Ectodermal cell (in vitro differentiated cells): ENCODE measurements around the gene HAPLN3.

Source experiments
- H3K27ac ChIP-seq: 2 replicates; pipeline ENCODE4 v1.7.0; 2013; ENCODE audit warnings: mild to moderate bottlenecking, low read depth, low read length; ENCODE audit not compliant: insufficient read depth, poor library complexity, severe bottlenecking
- H3K27me3 ChIP-seq: 2 replicates; pipeline ENCODE4 v1.7.0; 2013; ENCODE audit warnings: mild to moderate bottlenecking, low read length; ENCODE audit not compliant: insufficient read depth, control insufficient read depth, poor library complexity, severe bottlenecking
- H3K36me3 ChIP-seq: one replicate; pipeline ENCODE4 v1.7.0; 2013; ENCODE audit warnings: low read length; ENCODE audit not compliant: control insufficient read depth, insufficient read depth
- H3K4me1 ChIP-seq: one replicate; pipeline ENCODE4 v1.7.0; 2013; ENCODE audit warnings: low read length; ENCODE audit not compliant: control insufficient read depth, insufficient read depth
- H3K4me3 ChIP-seq: 2 replicates; pipeline ENCODE4 v1.7.0; 2013; ENCODE audit warnings: low read depth, low read length, control low read depth; ENCODE audit not compliant: insufficient read depth
- H3K9me3 ChIP-seq: 2 replicates; pipeline ENCODE4 v1.7.0; 2013; ENCODE audit warnings: mild to moderate bottlenecking, low read length, moderate library complexity; ENCODE audit not compliant: control insufficient read depth
- WGBS, 2 experiments: methylation state at CpG; one replicate each; pipeline ENCODE4 v1.1.7; 2013; ENCODE audit warnings: missing lambda C conversion rate in 2 of 2; 5-methylcytosine and 5-hydroxymethylcytosine counted together

The HAPLN3 gene

GRCh38 chr15:88877906-88878305, 17.4 kb downstream of the HAPLN3 start:
- Histone ChIP-seq H3K4me1 (no peaks in the 10 kb centered on the region), H3K4me3 (no peak overlapping the region), H3K36me3 (no peaks in the 10 kb centered on the region), H3K9me3 (no peaks in the 10 kb centered on the region), H3K27ac (no peak overlapping the region), H3K27me3 (no peaks in the 10 kb centered on the region)
- 94% methylated on average over 22 of the region's 22 CpGs for WGBS, 2 experiments

GRCh38 chr15:88877415-88877814, 17.9 kb downstream of the HAPLN3 start:
- Histone ChIP-seq H3K36me3 (no peaks in the 10 kb centered on the region), H3K27ac (no peak overlapping the region), H3K9me3 (no peaks in the 10 kb centered on the region), H3K4me1 (no peaks in the 10 kb centered on the region), H3K4me3 (no peak overlapping the region), H3K27me3 (no peaks in the 10 kb centered on the region)
- WGBS, 2 experiments = 91 to 93% methylated on average over 11 of the region's 11 CpGs

GRCh38 chr15:88876573-88876972, 18.8 kb downstream of the HAPLN3 start:
- 87 to 88% methylated on average over 10 of the region's 10 CpGs for WGBS, 2 experiments
- no peaks in the 10 kb centered on the region for H3K27me3 ChIP-seq

GRCh38 chr15:88874684-88875083, 20.7 kb downstream of the HAPLN3 start:
- H3K36me3 ChIP-seq = no peaks in the 10 kb centered on the region
- no peaks in the 10 kb centered on the region for H3K27me3 ChIP-seq
- H3K27ac ChIP-seq = no peak overlapping the region
- no peaks in the 10 kb centered on the region for H3K4me1 ChIP-seq
- H3K4me3 ChIP-seq = no peak overlapping the region
- H3K9me3 ChIP-seq = no peaks in the 10 kb centered on the region
- 72 to 73% methylated on average over 6 of the region's 6 CpGs for WGBS, 2 experiments

More at GRCh38 chr15:88876573-88876972, 18.8 kb downstream of the HAPLN3 start:
- H3K27ac ChIP-seq = no peak overlapping the region
- no peaks in the 10 kb centered on the region for H3K9me3 ChIP-seq
- H3K36me3 ChIP-seq = no peaks in the 10 kb centered on the region
- no peaks in the 10 kb centered on the region for H3K4me1 ChIP-seq
- H3K4me3 ChIP-seq = no peak overlapping the region

GRCh38 chr15:88874275-88874674, 21.1 kb downstream of the HAPLN3 start:
- H3K27me3 ChIP-seq = no peaks in the 10 kb centered on the region
- no peak overlapping the region for H3K4me3 ChIP-seq
- H3K4me1 ChIP-seq = no peaks in the 10 kb centered on the region
- no peak overlapping the region for H3K27ac ChIP-seq
- 91 to 93% methylated on average over 15 of the region's 15 CpGs for whole genome bisulfite sequencing, 2 experiments
- H3K36me3 ChIP-seq = no peaks in the 10 kb centered on the region
- H3K9me3 ChIP-seq = no peaks in the 10 kb centered on the region

- H3K9me3 ChIP-seq = no peaks in the 10 kb centered on the region
- H3K4me3 ChIP-seq = no peak overlapping the region
- H3K27me3 ChIP-seq = no peaks in the 10 kb centered on the region
- WGBS, 2 experiments = 92% methylated on average over 13 of the region's 13 CpGs
- no peak overlapping the region for H3K27ac ChIP-seq
- H3K4me1 ChIP-seq = no peaks in the 10 kb centered on the region
- H3K36me3 ChIP-seq = no peaks in the 10 kb centered on the region
Observed at GRCh38 chr15:88873786-88874185, 21.6 kb downstream of the HAPLN3 start.

- no peaks in the 10 kb centered on the region for H3K9me3 ChIP-seq
- H3K27ac ChIP-seq = no peak overlapping the region
- no peaks in the 10 kb centered on the region for H3K4me1 ChIP-seq
- WGBS, 2 experiments = 92 to 94% methylated on average over 7 to 9 of the region's 9 CpGs
- H3K36me3 ChIP-seq = no peaks in the 10 kb centered on the region
- no peak overlapping the region for H3K4me3 ChIP-seq
- H3K27me3 ChIP-seq = no peaks in the 10 kb centered on the region
Observed at GRCh38 chr15:88872706-88873105, 22.6 kb downstream of the HAPLN3 start.

GRCh38 chr15:88872106-88872505, 23.2 kb downstream of the HAPLN3 start:
- H3K36me3 ChIP-seq = no peaks in the 10 kb centered on the region
- H3K4me3 ChIP-seq = no peak overlapping the region
- no peaks in the 10 kb centered on the region for H3K4me1 ChIP-seq
- 89 to 91% methylated on average over 6 of the region's 6 CpGs for WGBS, 2 experiments
- H3K9me3 ChIP-seq = no peaks in the 10 kb centered on the region
- no peaks in the 10 kb centered on the region for H3K27me3 ChIP-seq
- H3K27ac ChIP-seq = no peak overlapping the region

- WGBS, 2 experiments = 93 to 96% methylated on average over 14 of the region's 14 CpGs
- no peaks in the 10 kb centered on the region for H3K36me3 ChIP-seq
- H3K9me3 ChIP-seq = no peaks in the 10 kb centered on the region
- no peak overlapping the region for H3K27ac ChIP-seq
- H3K27me3 ChIP-seq = no peaks in the 10 kb centered on the region
- H3K4me3 ChIP-seq = no peak overlapping the region
- no peaks in the 10 kb centered on the region for H3K4me1 ChIP-seq
Observed at GRCh38 chr15:88871313-88871712, 24.0 kb downstream of the HAPLN3 start.

GRCh38 chr15:88866295-88866881, 29.0 kb downstream of the HAPLN3 start:
- 96 to 97% methylated on average over 10 of the region's 10 CpGs for WGBS, 2 experiments
- H3K27ac ChIP-seq = no peak overlapping the region
- no peaks in the 10 kb centered on the region for H3K9me3 ChIP-seq

More at GRCh38 chr15:88866295-88866881, 29.0 kb downstream of the HAPLN3 start:
- Histone ChIP-seq H3K27me3 (no peaks in the 10 kb centered on the region), H3K4me1 (no peaks in the 10 kb centered on the region), H3K4me3 (no peak overlapping the region), H3K36me3 (no peaks in the 10 kb centered on the region)
